ENCODE measurements around the gene ST6GALNAC3.

DNA sequence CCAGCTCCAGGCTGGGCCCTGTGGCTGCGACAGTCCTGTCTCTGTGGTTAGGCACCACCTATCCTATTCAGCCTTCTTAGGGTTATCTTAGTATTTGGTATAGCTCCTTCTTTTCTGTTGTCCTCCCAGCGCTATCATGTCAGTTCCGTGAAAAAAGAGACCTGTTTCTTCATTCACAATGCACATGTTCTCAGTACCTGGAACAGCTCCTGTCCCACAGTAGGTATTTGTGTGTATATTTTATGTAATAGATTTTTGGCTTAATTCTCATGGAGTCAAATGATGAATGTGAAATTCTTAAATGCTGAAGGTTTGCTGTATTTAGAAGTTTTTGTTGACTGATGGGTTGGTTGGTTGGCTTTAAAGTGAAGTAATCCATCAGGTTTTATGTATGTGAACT lies 279.7 kb downstream of the ST6GALNAC3 start:
- TF ChIP-seq EZH2 (IDR thresholded peaks at IDR 0.05; ENCODE audit: borderline replicate concordance), result no peak
- TF ChIP-seq, protein P1, sequence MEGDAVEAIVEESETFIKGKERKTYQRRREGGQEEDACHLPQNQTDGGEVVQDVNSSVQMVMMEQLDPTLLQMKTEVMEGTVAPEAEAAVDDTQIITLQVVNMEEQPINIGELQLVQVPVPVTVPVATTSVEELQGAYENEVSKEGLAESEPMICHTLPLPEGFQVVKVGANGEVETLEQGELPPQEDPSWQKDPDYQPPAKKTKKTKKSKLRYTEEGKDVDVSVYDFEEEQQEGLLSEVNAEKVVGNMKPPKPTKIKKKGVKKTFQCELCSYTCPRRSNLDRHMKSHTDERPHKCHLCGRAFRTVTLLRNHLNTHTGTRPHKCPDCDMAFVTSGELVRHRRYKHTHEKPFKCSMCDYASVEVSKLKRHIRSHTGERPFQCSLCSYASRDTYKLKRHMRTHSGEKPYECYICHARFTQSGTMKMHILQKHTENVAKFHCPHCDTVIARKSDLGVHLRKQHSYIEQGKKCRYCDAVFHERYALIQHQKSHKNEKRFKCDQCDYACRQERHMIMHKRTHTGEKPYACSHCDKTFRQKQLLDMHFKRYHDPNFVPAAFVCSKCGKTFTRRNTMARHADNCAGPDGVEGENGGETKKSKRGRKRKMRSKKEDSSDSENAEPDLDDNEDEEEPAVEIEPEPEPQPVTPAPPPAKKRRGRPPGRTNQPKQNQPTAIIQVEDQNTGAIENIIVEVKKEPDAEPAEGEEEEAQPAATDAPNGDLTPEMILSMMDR (IDR thresholded peaks at IDR 0.05; ENCODE audit: poor library complexity), result no peak

Measured in hepatocyte (in vitro differentiated cells).